Measurements from ENCODE around the gene BMP6.

DNA sequence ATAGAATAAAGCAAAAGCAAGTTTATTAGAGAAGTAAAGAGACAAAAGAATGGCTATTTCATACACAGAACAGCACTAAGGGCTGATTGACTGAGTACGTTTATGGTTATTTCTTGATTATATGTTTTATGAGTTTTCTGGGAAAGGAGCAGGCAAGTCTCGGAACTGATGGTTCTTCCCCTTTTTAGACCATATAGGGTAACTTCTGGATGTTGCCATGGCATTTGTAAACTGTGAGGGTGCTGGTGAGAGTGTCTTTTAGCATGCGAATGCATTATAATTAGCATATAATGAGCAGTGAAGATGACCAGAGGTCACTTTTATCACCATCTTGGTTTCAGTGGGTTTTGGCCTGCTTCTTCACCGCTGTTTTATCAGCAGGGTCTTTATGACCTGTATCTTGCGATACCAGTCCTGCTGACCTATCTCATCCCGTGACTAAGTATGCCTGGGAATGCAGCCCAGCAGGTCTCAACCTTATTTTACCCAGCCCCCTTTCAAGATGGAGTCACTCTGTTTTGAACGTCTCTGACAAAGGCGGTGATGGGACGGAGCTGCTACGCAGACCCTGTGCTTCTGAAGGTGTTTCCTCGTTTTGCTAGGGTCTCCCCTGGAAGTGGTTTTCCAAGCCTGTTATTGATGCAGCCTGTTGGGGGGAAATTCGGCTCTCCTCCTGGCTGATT lies 45.4 kb upstream of the BMP6 start:
- TF ChIP-seq, protein P1, sequence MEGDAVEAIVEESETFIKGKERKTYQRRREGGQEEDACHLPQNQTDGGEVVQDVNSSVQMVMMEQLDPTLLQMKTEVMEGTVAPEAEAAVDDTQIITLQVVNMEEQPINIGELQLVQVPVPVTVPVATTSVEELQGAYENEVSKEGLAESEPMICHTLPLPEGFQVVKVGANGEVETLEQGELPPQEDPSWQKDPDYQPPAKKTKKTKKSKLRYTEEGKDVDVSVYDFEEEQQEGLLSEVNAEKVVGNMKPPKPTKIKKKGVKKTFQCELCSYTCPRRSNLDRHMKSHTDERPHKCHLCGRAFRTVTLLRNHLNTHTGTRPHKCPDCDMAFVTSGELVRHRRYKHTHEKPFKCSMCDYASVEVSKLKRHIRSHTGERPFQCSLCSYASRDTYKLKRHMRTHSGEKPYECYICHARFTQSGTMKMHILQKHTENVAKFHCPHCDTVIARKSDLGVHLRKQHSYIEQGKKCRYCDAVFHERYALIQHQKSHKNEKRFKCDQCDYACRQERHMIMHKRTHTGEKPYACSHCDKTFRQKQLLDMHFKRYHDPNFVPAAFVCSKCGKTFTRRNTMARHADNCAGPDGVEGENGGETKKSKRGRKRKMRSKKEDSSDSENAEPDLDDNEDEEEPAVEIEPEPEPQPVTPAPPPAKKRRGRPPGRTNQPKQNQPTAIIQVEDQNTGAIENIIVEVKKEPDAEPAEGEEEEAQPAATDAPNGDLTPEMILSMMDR (conservative IDR thresholded peaks at IDR 0.05; ENCODE audit: low read depth, low read length): no peak
- TF ChIP-seq POLR2A (IDR thresholded peaks at IDR 0.05; ENCODE audit: low read depth, low read length): no peak
- no peak for TF ChIP-seq CEBPB (IDR thresholded peaks at IDR 0.05; ENCODE audit: low read depth, low read length)
- no peak for TF ChIP-seq SMC3 (IDR thresholded peaks at IDR 0.05; ENCODE audit: low read depth, low read length)
- TF ChIP-seq RCOR1 (IDR thresholded peaks at IDR 0.05; ENCODE audit: insufficient replicate concordance, low read length): no peak
- no peak for TF ChIP-seq BHLHE40 (IDR thresholded peaks at IDR 0.05; ENCODE audit: low read depth, low read length)
- TF ChIP-seq MAFK (IDR thresholded peaks at IDR 0.05; ENCODE audit: low read depth, low read length): no peak
- no peak for TF ChIP-seq RAD21 (IDR thresholded peaks at IDR 0.05; ENCODE audit: low read length)
